GM19035 (cell line): Measurements from ENCODE around the gene TRPM4.
"Not testable (repeated sequence)": the region's sequence is repeated elsewhere in the genome, so short reads cannot be mapped to it uniquely, and the experiment has no call there.

ENCODE experiments used
- ATAC-seq: cut with Tn5 transposase; IDR thresholded peaks from one replicate; pipeline ENCODE4 v1.9.1; 2021; ENCODE audit not compliant: unreplicated experiment

Gene TRPM4

DNA sequence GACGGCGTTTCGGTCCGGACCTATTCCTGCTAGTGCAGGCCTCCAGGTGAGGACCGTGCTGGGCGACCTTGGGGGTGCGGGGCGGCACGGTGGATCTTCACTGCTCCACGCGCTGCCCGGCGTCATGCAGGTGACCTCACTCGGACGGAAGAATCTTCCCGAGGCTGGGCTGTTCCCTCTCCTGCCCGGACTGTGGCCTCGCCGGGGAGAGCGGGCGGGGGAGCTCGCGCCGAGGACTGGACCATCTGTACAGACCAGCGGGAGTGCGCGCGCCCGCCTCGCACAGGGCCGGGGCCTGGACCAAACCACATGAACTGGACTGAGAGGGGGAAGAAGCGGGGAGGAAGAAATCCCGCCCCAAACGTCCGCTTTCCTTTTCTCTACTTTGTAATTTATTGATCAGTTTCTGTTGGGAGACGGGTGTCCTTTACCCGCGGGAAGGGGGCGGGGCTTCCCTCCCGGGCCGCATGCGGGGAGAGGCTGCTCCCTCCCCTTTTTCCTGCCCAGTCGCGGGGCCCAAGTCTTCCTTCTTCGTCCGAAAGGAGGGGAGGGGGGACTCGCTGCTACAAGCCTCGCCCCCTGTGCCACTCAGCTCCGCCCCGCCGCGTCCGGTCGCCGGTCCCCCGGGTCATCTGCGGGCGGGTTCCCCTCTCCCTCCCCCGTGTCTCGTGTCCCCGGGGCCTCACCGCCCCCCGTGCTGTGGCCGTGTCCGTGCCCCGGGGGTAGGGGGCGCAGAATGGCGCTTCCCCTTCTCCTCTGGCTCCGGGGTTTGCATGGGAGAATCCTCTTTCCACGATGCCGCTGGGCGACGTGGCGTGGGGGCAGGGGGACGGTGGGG is 7.3 kb upstream of the TRPM4 start:
- no peak for ATAC-seq

DNA sequence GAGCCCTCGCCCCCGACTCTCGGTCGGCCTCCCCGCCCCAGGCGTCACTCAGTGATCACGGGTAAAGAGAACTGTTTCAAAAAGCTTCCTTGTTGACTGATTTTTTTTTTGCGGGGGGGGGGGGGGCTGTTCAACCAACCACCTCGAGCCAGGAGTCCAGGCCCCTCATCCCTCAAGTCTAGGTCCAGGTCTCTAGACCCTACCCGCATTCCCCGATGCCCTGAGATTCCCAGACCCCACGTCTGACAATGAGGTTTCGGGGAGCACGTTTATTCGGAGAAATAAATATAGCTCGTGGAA is 6.7 kb upstream of the TRPM4 start:
- no peak for ATAC-seq

DNA sequence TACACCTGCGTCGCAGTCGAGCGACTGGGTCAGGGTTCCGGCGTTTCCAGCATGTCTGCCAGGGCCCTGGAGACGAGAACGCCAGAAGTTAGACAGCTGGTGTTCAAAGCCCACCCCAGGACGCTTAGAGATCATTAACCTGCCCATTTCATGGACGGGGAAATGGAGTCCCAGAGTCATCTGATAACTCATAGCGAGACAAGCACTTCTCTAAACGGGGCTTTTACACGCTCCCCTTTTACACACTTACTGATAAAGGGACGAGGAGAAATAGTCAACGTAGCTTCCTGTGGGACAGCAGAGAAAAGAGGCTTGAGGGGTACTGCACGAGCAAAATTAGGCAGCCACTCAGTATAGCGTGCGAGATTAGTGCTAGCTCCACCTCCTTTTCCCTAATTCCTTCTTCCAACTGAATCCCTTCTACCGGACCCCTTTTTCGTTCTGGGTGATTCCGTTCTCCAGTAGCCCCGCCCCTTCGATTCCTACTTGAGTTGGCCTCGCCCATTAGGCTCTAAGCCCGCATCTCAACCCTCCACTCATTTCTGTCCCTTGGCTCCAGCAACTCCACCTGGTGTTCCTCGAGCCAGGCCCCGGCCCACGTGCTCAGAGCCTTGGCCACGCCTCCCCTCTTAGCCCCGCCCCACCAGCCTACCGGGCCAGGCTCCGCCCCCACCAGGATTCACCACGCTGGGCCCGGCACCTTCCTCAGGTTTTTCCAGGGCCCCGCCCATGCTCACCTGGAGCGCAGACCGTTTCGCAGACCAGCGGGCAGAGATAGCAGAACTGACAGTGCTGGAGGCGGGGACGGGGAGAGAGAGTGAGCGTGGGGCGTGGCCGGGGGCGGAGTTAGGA is 6.1 kb upstream of the TRPM4 start:
- ATAC-seq = no peak

DNA sequence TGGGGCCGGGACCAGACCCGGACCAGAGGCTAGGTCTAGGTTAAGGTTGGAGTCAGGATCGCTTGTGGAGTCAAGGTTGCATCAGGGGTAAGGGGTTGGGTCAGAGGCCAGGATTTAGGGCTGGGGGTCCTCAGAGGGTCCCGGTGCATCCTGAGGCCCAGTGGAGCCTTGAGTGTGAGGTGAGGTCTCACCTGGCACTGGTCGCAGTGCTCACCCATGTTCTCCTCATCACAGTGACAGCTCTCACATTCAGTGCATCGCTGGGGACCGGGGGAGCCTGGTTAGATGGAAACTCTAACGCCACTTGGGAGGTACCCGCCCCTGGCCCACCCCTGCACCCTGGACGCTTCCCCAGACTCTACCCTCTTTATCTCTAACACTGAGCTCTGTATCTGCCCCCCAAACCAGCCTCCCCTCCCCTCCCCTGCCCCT is 5.5 kb upstream of the TRPM4 start:
- no peak for ATAC-seq

DNA sequence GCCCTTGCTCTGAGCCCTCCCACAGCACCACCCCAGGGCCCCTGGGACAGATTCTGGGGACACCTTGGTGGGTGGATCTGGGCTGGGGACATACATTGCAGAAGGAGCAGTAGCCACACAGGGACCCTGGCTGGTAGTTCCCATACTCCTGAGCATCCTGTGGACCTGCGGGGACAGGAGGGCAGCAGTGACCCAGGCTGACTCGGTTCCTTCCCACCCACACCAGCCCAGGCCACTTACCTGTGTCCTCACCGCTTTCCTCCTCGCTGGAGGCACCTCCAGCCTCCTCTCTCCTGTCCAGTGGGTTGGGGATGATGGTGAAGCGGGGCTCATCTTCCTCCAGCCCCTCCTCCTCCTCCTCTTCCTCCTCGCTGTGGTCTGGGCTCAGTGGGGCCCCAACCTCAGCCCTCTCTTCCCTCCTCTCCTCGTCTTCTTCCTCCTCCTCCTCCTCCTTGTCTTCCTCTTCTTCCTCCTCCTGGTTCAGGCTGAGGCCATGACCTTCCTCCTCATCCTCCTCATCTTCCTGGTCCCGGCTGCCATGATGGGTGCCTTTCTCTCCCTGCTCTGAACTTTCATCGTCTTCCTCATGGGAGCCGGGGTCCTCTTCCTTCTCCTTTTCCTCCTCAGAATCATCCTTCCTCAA is 4.3 kb upstream of the TRPM4 start:
- ATAC-seq = no peak

DNA sequence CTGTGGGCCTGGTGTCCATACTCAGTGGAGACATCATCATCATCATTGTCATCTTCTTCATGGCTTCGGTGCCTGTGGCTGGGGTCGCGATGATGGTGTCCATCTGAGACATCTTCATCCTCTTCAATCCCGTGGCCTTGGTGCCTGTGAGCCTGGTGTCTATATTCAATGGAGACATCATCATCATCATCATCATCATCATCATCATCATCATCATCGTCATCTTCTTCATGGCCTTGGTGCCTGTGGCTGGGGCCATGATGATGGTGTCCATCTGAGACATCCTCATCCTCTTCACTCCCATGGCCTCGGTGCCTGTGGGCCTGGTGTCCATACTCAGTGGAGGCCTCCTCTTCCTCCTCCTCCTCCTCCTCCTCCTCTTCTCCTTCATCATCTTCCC is 3.3 kb upstream of the TRPM4 start:
- no peak for ATAC-seq

DNA sequence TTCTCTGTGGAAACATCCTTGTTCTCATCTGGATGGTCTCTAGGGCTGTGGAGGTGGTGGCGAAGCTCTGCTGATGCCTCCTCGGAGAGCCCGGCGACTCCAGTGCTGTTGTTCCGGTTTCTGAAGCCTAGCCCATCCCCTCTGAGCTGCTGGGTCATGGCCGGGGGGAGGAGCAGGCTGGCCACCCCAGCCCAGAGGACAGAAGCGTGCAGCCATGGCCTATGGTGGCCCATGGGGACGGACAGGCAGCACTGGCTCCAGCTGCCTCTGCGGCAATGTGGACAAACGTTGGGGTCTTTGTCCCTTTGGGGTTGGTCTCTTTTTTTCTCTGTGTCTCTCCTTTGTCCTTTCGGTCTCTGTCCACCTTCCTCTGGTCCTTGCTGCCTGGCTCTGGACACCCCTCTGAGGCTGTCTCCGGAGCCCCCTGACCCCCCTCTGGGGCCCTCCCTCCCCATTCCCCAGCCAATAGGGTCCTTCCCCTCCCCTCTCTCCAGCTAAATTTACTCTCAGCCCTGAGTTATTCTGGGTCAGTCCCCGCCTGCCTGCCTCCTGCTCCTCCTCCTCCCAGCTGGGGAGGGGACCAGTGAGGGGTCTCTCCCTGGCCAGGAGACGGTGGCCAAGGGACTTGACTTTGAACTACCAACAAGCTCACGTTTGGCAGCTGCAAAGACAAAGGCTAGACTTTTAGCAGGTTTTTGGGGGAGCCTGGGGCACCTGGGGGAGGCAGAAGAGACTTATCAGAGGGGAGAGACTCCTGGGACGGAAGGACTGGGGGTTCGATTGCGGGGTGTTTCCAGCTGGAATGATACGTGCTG is 2.4 kb upstream of the TRPM4 start, which contains the start of gene HRC:
Gene HRC, minus strand, starts transcription at position 392 of the 815 bp plus-strand sequence. Its CDS starts 159 bp downstream, at position 233.
- no peak for ATAC-seq

DNA sequence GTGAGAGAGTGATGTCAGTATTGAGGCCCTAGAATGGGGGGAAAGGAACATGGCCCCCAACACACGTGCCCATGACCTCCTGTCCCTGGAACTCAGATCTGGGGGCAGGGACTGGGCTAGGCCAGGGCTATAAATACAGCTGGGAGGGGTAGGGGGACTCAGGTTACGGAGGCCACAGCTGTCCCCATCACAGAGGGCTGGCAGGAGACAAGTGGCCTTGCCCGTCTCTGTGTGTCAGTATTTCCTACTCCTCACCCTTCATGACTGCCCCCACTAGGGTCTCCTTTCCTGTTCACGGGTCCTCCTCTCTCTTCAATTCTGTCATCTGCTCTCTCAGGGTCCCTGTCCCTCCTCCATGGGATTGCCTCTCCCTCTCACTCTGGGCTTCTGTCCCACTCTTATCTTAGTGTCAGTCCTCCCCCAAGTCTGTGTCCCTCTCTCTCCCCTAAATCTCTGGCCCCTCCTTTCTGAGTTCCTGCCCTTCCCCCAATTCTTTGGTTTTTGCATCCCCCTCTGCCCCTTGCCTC is 1.7 kb upstream of the TRPM4 start:
- no peak for ATAC-seq

DNA sequence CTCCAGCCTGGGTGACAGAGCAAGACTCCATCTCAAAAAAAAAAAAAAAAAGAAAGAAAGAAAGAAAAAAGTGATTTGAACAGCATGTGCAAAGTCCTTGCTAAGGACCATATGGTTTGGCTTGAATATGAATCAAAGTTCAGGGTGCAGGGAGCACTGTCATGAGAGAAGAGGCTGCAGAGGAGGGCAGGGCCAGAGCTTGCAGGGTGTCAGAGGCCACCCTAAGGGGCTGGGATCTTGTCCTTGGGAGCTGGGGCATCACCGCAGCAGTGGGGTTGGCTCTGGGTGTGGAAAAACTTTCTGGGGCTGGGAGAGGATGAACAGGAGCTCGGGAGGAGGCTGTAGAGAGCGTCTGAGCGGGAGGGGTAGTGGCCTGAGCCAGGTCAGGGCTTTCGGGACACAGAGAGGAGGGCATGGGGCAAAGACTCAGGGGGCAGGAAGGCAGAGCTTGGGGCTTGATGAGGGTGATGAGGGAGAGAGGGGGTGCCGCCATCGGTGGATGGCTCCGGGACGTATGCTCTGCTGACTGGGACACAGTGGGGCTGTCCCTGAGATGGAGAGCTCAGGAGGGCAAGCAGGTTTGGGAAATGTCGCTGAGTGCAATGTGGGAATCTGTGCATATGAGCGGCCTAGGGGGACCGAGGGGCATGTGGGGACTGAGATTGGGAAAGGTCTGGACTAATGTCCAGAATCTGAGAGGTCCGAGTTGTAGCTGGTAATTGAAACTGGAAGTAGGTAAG is 3.0 kb downstream of the TRPM4 start:
- ATAC-seq = no peak

DNA sequence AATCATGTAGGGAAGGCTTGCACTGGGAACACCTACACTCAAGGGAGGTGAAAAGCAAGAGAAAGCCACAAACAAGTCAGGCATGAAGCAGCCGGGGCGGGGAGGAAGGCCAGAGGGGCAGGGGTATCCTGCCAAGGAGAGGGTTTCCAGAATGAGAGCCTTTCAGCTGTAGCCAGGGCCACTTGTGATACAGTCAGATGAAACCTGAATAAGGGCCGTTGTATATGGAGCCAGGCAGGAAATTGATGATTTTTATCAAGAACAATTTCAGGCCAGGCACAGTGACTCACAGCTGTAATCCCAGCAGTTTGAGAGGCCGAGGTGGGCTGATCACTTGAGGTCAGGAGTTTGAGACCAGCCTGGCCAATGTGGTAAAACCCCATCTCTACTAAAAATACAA is 4.4 kb downstream of the TRPM4 start:
- no peak for ATAC-seq

DNA sequence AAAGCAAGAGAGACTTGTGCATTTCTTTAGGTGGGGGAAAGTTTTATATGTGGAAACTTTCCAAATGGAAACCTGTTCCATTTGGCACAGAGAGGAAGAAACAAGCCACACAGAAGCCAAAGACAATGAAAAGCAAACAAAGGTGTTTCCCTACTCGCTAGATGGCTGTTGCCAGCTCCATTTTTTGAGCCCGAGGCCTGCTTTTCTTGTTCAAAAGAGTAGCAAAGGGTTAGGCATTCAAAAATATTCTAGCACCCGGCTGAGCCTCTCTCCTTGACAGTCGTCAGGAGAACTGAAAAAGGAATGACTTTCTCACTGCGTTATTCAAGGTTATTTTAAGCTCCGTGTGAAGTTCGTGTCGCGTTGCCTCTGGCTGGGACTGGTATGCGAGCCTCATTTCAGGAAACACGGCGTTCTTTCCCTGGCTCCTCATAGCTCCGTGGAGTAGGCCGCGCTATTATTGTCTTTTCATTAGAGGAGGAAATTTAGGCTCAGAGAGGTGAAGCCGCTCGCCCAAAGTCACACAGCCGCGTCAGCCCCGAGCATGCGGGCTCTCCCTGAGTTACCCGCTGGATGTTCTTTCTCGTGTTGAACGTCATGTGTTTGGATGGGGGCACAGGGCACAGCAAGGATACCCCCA is 7.6 kb downstream of the TRPM4 start:
- no peak for ATAC-seq

DNA sequence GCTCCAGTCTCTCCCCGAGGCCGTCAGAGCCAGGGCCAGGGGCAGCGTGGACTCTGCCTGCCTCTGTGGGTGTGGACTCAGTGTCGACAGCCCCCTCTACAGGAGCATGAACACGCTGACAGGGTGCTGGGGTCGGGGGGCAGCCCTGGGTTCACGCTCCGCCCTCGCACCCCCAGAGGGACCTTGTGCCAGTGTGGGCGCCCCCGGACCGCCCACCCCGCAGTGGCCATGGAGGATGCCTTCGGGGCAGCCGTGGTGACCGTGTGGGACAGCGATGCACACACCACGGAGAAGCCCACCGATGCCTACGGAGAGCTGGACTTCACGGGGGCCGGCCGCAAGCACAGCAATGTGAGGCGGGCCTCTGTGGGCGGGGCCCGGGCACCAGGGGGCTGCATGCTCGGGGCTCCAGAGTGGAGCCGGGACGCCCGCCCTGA is 8.3 kb downstream of the TRPM4 start:
- no peak for ATAC-seq

DNA sequence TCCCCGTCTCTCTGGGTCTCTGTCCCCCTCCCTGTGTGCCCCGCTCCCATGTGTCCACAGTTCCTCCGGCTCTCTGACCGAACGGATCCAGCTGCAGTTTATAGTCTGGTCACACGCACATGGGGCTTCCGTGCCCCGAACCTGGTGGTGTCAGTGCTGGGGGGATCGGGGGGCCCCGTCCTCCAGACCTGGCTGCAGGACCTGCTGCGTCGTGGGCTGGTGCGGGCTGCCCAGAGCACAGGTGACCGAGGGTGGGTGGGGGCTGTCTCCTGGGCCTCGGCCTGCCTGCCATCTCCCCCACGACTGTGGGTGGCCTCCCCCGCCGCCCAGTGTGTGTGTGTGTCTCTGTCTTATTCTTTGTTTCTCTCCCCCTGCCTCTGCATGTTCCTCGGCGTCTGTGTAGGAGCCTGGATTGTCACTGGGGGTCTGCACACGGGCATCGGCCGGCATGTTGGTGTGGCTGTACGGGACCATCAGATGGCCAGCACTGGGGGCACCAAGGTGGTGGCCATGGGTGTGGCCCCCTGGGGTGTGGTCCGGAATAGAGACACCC is 10.3 kb downstream of the TRPM4 start:
- no peak for ATAC-seq

DNA sequence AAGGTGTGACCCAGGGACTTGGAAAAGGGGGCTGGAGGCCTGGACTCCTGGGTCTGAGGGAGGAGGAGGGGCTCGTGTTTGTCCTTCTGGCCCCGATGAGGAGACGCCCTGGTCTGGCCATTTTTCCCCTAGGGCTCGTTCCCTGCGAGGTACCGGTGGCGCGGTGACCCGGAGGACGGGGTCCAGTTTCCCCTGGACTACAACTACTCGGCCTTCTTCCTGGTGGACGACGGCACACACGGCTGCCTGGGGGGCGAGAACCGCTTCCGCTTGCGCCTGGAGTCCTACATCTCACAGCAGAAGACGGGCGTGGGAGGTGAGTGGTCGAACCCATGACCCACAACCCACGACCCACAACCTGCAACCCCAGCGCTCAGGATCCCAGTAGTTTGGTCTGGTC is 10.8 kb downstream of the TRPM4 start:
- no peak for ATAC-seq

DNA sequence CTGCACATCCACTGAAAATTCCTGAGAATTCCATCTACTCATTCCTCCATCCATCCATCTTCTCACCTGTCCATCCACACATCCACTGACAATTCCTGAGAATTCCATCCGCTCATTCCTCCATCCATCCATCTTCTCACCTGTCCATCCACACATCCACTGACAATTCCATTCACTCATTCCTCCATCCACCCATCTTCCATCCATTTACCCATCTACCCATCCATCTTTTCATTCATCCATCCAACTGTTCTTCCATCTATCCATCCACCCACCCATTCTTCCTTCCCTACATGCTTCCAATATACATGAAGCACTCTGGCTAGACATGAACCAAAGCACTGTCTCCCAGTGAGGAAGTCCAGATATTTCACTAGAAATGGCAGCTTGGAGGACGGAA is 15.6 kb downstream of the TRPM4 start:
- ATAC-seq = no peak

DNA sequence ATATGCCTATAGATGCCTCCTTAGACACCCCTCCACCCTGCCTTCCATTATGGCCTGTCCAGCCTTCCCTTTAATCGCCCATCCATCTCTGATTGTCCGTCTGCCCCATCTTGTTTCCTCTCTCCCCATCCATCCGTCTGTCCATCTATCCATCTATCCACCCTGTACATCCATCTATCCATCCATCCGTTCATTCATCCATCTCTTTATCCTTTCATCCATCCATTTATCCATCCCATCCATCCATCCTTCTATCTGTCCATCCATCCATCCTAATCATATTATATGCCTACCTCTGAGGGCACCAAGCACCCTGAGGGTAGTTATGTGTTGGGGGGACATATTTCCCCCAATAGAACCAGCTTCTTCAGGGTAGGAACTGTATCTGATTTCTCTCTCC is 23.1 kb downstream of the TRPM4 start:
- no peak for ATAC-seq

DNA sequence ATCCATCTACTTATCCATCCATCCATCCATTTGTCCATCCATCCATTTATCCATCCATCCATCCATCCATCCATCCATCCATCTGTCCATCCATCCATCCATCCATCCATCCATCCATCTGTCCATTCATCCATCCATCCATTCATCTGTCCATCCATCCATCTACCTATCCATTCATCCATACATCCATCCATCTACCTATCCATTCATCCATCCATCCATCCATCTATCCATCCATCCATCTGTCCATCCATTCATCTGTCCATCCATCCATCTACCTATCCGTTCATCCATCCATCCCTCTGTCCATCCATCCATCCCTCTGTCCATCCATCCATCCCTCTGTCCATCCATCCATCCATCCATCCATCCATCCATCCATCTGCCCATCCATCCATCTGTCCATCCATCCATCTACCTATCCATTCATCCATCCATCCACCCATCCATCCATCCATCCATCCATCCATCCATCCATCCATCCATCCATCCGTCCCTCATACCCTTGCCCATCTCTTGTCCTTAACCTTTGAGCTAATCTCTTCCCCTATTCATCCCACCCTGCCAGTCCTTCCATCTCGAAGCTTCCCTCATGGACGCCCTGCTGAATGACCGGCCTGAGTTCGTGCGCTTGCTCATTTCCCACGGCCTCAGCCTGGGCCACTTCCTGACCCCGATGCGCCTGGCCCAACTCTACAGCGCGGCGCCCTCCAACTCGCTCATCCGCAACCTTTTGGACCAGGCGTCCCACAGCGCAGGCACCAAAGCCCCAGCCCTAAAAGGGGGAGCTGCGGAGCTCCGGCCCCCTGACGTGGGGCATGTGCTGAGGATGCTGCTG is 24.6 kb downstream of the TRPM4 start:
- not testable (repeated sequence) for ATAC-seq

DNA sequence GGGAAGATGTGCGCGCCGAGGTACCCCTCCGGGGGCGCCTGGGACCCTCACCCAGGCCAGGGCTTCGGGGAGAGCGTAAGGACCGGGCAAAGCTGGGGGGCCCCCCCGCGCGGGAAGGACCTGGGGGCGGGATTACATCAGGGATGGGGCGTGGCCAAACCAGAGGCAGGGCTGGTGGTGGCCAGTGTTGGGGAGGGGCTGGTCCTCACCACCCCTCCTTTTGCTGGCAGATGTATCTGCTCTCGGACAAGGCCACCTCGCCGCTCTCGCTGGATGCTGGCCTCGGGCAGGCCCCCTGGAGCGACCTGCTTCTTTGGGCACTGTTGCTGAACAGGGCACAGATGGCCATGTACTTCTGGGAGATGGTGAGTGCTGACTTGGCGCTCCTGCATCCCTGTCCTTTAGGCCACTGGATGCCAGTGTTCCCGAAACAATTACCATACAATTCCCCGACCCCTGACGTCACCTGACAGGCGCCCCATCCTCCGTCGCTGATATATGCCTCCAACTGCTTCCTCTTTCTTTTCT is 25.3 kb downstream of the TRPM4 start:
- no peak for ATAC-seq
